C4-2B (cell line): ENCODE data around the gene UTS2B.

Source experiments
- H3K27ac ChIP-seq: fragments of 450-650 bp; 2 replicates; pipeline ENCODE4 v1.5.1; 2017
- ZFX ChIP-seq: fragments of 450-650 bp; IDR thresholded peaks from 2 replicates; pipeline ENCODE4 v1.6.1; 2017
- TF ChIP-seq, protein P1 (sequence below): fragments of 450-650 bp; conservative IDR thresholded peaks from 2 replicates; pipeline ENCODE4 v1.5.1; 2017; ENCODE audit warnings: mild to moderate bottlenecking

The UTS2B gene

DNA sequence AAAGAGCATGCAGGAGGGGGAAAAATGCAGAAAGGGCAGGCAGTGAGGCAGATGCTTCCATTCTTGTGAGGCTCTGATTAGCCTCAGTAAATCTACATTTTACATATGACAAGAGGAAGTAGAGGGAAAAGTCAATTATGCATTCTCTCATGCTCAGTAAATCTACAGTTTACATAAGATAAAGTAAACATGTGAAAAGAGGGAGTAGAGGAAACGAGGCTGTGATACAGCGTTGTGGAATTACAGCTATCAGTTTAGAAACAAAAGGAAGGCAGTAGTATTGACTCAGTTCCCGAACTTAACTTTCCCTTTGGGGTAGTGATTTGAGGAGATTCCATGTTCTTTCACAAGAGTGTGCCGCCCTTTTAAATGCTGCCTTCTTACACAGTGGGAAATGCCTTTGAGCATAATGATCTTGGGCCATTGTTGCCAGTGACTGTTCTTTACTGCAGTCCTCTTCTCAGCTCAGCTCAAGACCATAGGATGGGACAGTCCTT is 92.0 kb downstream of the UTS2B start:
- TF ChIP-seq, protein P1, sequence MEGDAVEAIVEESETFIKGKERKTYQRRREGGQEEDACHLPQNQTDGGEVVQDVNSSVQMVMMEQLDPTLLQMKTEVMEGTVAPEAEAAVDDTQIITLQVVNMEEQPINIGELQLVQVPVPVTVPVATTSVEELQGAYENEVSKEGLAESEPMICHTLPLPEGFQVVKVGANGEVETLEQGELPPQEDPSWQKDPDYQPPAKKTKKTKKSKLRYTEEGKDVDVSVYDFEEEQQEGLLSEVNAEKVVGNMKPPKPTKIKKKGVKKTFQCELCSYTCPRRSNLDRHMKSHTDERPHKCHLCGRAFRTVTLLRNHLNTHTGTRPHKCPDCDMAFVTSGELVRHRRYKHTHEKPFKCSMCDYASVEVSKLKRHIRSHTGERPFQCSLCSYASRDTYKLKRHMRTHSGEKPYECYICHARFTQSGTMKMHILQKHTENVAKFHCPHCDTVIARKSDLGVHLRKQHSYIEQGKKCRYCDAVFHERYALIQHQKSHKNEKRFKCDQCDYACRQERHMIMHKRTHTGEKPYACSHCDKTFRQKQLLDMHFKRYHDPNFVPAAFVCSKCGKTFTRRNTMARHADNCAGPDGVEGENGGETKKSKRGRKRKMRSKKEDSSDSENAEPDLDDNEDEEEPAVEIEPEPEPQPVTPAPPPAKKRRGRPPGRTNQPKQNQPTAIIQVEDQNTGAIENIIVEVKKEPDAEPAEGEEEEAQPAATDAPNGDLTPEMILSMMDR: no peak
- TF ChIP-seq ZFX: no peak

DNA sequence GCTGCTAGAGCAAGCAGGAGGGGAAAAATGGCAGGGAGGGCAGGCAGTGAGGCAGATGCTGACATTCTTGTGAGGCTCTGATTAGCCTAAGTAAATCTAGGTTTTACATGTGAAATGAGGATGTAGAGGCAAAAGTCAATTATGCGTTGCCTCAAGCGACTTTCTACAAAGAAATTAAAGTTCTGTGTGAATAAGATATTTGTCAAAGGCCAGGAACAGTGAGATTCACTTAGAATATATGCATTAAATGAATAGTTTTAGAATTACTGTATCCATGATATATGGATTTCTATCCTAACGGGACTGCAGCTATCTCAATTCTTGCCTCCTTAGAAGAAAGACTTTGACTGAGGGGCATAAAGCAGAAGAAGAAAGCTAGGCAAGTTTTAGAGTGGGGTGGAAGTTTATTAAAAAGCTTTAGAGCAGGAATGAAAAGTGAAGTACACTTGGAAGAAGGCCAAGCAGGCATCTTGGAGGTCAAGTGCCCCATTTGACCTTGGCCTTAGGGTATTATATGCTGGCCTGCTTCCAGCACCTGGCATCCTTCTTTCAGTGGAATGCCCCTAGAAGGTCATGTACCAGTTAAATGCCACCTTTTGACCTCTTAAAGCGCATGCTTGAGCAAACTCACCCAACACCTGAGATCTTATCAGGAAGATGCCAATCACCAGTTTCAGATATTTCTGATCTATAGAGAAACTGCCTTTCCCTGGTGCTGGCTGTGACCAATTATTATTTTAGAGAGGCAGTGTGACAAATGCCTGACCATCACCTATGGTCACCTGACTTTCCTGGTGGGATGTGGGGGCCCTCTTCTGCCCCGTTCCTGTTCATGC is 93.1 kb downstream of the UTS2B start:
- TF ChIP-seq, protein P1: no peak
- no peak for TF ChIP-seq ZFX
- peak overlapping the region; percentile 43; the same call in 1 of the 2 replicates for H3K27ac ChIP-seq

More for the DNA sequence above, 92.0 kb downstream of the UTS2B start:
- peak overlapping the region; percentile 43; the same call in 1 of the 2 replicates for H3K27ac ChIP-seq

DNA sequence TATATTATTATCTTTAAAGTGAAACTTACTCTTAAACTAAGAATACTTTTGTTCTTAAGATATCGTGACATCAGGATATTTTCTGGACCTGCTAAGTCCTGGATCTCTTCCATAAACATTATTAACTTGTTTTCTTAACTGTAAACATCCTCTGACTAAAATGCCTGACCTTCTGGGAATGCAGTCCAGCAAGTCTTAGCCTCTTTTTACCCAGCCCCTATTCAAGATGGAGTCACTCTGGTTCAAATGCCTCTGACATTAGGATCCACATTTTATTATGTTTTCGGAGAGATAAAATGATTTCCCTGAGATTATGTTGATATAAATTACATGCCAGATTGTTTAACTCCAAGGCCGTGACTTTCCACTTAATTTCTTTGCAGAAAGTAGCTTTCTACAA is 93.7 kb downstream of the UTS2B start:
- no peak overlapping the region for H3K27ac ChIP-seq
- TF ChIP-seq, protein P1: no peak
- no peak for TF ChIP-seq ZFX

DNA sequence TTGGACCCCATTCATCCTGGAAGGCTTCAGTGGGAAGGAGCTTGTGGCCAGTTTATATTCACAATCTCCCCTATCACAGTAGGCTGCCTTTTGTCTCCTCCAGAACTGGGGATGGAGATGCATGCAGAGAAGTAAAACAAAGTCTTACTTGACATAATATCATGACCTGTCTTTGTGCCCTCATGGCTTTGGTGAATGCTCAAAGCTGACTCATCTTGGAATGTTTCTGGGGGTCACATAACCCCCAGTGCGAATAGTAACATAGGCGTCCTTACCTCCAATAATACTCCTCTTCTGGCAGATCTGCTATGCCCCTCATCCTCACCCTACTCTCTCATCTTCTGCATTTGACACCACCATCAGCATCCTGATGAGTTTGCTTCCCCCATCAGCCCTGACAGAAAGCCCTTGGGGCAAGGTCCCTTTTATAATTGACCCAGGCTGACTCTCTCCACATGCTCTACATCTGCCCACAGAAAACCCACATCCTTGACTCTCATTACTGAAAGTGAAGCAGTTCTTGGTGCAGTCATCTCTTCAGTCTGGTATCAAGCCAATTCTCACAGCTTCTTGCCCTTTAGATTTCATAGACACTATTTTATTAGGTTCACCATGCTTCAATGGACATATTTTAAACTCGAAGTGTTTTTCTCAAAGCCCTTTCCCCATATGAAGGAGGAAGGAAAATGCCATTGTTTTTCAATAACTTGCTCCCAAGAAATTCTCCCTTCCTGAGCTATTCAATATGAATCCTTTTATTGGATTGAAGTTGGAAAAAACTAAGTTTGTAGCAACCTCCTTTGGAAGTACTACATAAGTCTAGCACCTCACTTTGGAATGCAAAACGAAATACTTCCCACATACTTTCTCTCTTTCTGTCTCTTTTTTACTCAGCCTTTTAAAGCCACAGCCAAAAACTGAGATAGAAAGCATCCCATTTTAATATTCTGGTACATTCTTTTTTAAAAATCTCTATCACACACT is 94.7 kb downstream of the UTS2B start:
- no peak for TF ChIP-seq ZFX
- TF ChIP-seq, protein P1: no peak
- no peak overlapping the region for H3K27ac ChIP-seq

DNA sequence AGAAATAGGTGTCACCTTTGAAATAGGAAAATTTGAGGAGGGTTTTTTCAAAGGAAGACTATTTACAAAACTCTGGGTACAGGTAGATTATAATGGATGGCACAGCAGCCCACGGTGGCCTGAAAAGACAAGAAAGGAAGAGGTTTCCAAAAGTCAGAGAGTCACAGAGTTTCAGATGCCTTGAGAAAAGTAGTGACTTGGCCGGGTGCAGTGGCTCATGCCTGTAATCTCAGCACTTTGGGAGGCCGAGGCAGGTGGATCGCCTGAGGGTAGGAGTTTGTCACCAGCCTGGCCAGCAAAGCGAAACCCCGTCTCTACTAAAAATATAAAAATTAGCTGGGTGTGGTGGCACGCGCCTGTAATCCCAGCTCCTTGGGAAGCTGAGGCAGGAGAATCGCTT is 96.1 kb downstream of the UTS2B start:
- no peak for TF ChIP-seq ZFX
- TF ChIP-seq, protein P1: no peak
- H3K27ac ChIP-seq: no peak overlapping the region

DNA sequence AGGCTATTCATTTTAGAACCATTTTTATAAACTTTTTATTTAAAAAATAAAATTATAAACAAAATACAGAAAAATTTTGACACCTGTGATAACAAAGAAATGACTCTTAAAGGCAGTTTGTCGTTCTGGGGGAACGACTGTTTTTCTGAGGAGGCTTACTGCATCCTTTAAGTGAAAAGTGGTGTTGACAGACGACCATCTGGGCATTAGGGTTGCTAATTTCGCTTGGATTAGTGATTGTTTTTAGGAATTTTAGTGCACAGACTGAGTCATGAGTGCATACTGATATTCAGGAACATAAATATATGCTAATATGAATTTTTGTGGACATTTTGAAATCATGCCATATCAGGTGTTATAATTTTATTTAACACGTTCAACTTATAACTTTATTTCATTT is 102.8 kb downstream of the UTS2B start:
- TF ChIP-seq ZFX: no peak
- TF ChIP-seq, protein P1: no peak
- H3K27ac ChIP-seq: no peak overlapping the region
